HepG2 (cell line): ENCODE data around the gene CAPZA3. TPM values are rescaled to one million over a fixed set of nuclear protein-coding genes. Genes with fewer than 3 reads are reported as not detected.
A peak's percentile ranks its signal among the peaks of the same experiment; 100 is the strongest.

Experiments used
- ATAC-seq: fragments of 200-7000 bp; cut with Tn5 transposase; 3 replicates; pipeline ENCODE4 v1.9.1; 2020; ENCODE audit warnings: mild to moderate bottlenecking, moderate library complexity
- BruUV-seq: library from RNA; stranded (reverse); fragments of 400-500 nt; replicated peaks from 2 replicates; lab custom pipeline; 2021; lab: Mats Ljungman, UMichigan
- CTCF ChIA-PET: fragments of 300-600 bp; formaldehyde crosslinking; extraction: SDS; loops from one replicate; lab custom pipeline; 2021; ENCODE audit warnings: low total read pairs, inconsistent platforms, low intra/inter-chr PET ratio; lab: Yijun Ruan, JAX
- POLR2A ChIA-PET: fragments of 350-600 bp; sonication (Branson Sonifier 250); formaldehyde crosslinking; loops from one replicate; lab custom pipeline; 2020; ENCODE audit warnings: antibody characterized with exemption, inconsistent platforms; lab: Yijun Ruan, JAX
- DNase-seq: peaks from one replicate; pipeline ENCODE4 v3.0.0-alpha.2; 2015; ENCODE audit warnings: low spot score
- FAIRE-seq: peaks from 3 replicates; lab custom pipeline; 2011; peaks lifted over from hg19 to GRCh38; lab: Jason Lieb, UNC
- H2AFZ ChIP-seq: one replicate; pipeline ENCODE4 v1.6.1; 2011; ENCODE audit warnings: low read length, inconsistent platforms
- H3K27ac ChIP-seq: fragments of 300-600 bp; 3 replicates; pipeline ENCODE4 v1.8.0; 2011; ENCODE audit warnings: mixed run types, mild to moderate bottlenecking, mixed read lengths, low read length, inconsistent platforms; ENCODE audit not compliant: insufficient read depth; ENCODE audit errors: extremely low read length
- H3K27me3 ChIP-seq, 2 experiments: fragments of 200-600 bp in 1 of 2; 2 replicates in 1 of 2; 3 replicates in 1 of 2; pipeline versions ENCODE4 v1.6.0 to v1.8.0; 2011; ENCODE audit warnings: low read length in 2 of 2, mild to moderate bottlenecking in 2 of 2, moderate library complexity in 2 of 2, inconsistent platforms in 1 of 2; ENCODE audit not compliant: insufficient read depth in 2 of 2, control insufficient read depth in 1 of 2
- H3K36me3 ChIP-seq, 2 experiments: fragments of 200-600 bp in 1 of 2; replicated peaks in 1 of 2; 2 replicates in 1 of 2; 3 replicates in 1 of 2; pipeline versions ENCODE4 v1.5.1 to v1.8.0; 2011; ENCODE audit warnings: low read length in 2 of 2, inconsistent platforms in 1 of 2; ENCODE audit not compliant: insufficient read depth in 2 of 2, control insufficient read depth in 1 of 2
- H3K4me1 ChIP-seq: 2 replicates; pipeline ENCODE4 v1.5.1; 2012; ENCODE audit warnings: low read length, inconsistent platforms; ENCODE audit not compliant: insufficient read depth
- H3K4me2 ChIP-seq: 2 replicates; pipeline ENCODE4 v1.6.0; 2011; ENCODE audit warnings: low read depth, low read length, inconsistent platforms
- H3K4me3 ChIP-seq, 3 experiments: fragments of 200-600 bp in 1 of 3; sonication (generic), shearing (Covaris generic) in 1 of 3; replicated peaks in 1 of 3; 2 replicates each; pipeline ENCODE4 v1.5.1; 2011 to 2016; ENCODE audit warnings: low read length in 3 of 3, inconsistent platforms in 2 of 3, low read depth in 2 of 3, mild to moderate bottlenecking in 2 of 3, control low read depth in 1 of 3, mixed read lengths in 1 of 3; ENCODE audit not compliant: insufficient read depth in 1 of 3
- H3K79me2 ChIP-seq: one replicate; pipeline ENCODE4 v1.6.1; 2011; ENCODE audit warnings: low read length, inconsistent platforms; ENCODE audit not compliant: insufficient read depth
- H3K9ac ChIP-seq: 2 replicates; pipeline ENCODE4 v1.6.0; 2011; ENCODE audit warnings: mild to moderate bottlenecking, low read depth, low read length, inconsistent platforms; ENCODE audit not compliant: insufficient read depth
- H3K9me3 ChIP-seq: 2 replicates; pipeline ENCODE4 v1.5.1; 2012; ENCODE audit warnings: mild to moderate bottlenecking, low read length
- H4K20me1 ChIP-seq: 2 replicates; pipeline ENCODE4 v1.6.0; 2011; ENCODE audit warnings: inconsistent platforms, mild to moderate bottlenecking, low read length, moderate library complexity; ENCODE audit not compliant: insufficient read depth
- ETV6 ChIP-seq: sonication (generic); formaldehyde crosslinking; conservative IDR thresholded peaks from 2 replicates; pipeline ENCODE4 v1.4.0; 2020; ENCODE audit warnings: missing genetic modification reagents
- JUN ChIP-seq: sonication (generic); formaldehyde crosslinking; IDR thresholded peaks from 2 replicates; pipeline ENCODE4 v1.4.0; 2020; ENCODE audit warnings: mild to moderate bottlenecking, missing genetic modification reagents
- JUND ChIP-seq: sonication (generic); formaldehyde crosslinking; IDR thresholded peaks from 2 replicates; pipeline ENCODE4 v1.8.0; 2022; ENCODE audit warnings: mild to moderate bottlenecking, missing genetic modification reagents
- KLF13 ChIP-seq: sonication (generic); formaldehyde crosslinking; IDR thresholded peaks from 2 replicates; pipeline ENCODE4 v1.4.0; 2020; ENCODE audit warnings: mild to moderate bottlenecking, missing genetic modification reagents
- MEF2D ChIP-seq: sonication (generic); formaldehyde crosslinking; IDR thresholded peaks from 2 replicates; pipeline ENCODE4 v1.5.1; 2020; ENCODE audit warnings: mild to moderate bottlenecking, missing genetic modification reagents
- RELA ChIP-seq: sonication (generic); formaldehyde crosslinking; IDR thresholded peaks from 2 replicates; pipeline ENCODE4 v1.4.0; 2020; ENCODE audit warnings: missing genetic modification reagents
- STAT5B ChIP-seq: sonication (generic); formaldehyde crosslinking; IDR thresholded peaks from 2 replicates; pipeline ENCODE4 v1.4.0; 2020; ENCODE audit warnings: missing genetic modification reagents
- U2AF1 ChIP-seq: fragments of 200-400 bp; formaldehyde crosslinking; optimal IDR thresholded peaks from 2 replicates; pipeline ENCODE3; 2017; ENCODE audit warnings: mild to moderate bottlenecking, low read depth, low read length
- YY1 ChIP-seq: IDR thresholded peaks from 2 replicates; pipeline ENCODE4 v1.6.1; 2011; ENCODE audit warnings: low read length, low read depth, moderate library complexity, mild to moderate bottlenecking; ENCODE audit not compliant: insufficient read depth, insufficient replicate concordance
- ZNF431 ChIP-seq: sonication (generic); formaldehyde crosslinking; IDR thresholded peaks from 2 replicates; pipeline ENCODE4 v1.9.0; 2022; ENCODE audit warnings: missing genetic modification reagents, low read depth, mild to moderate bottlenecking, borderline replicate concordance
- ZNF460 ChIP-seq: sonication (generic); formaldehyde crosslinking; IDR thresholded peaks from 2 replicates; pipeline ENCODE4 v1.5.1; 2020; ENCODE audit warnings: missing genetic modification reagents, mild to moderate bottlenecking, borderline replicate concordance
- ZNF552 ChIP-seq: sonication (generic); formaldehyde crosslinking; IDR thresholded peaks from 2 replicates; pipeline ENCODE4 v1.9.0; 2022; ENCODE audit warnings: missing genetic modification reagents, mild to moderate bottlenecking, borderline replicate concordance
- WGBS: methylation state at CpG from one replicate; pipeline ENCODE4 v1.1.6; 2017; ENCODE audit warnings: low lambda C conversion rate; 5-methylcytosine and 5-hydroxymethylcytosine counted together
- in situ Hi-C: cut with HindIII; loops from 2 replicates; pipeline ENCODE4 v1.10.0; 2017; ENCODE audit warnings: low pct_unique_long_range_greater_than_20kb; ENCODE audit not compliant: extremely low pct_ligation_motif_present
- intact Hi-C: fragments of 100-400 bp; cut with micrococcal nuclease; formaldehyde crosslinking; loops from one replicate; pipeline ENCODE4 v1.10.0; 2022; ENCODE audit not compliant: unreplicated experiment
- polyA plus RNA-seq, 8 experiments: library from polyadenylated mRNA; depleted of rRNA in 3 of 8; stranded (reverse) in 7 of 8; unstranded in 1 of 8; fragments of >200 nt; fragmentation: Illumina TruSeq in 4 of 8; extraction: Trizol in 4 of 8; gene quantifications; 2 replicates each; pipeline versions ENCODE4 v1.2.1 to v1.2.3, GENCODE V29; 2011 to 2016; ENCODE audit warnings: low read depth in 4 of 8, missing spikeins in 1 of 8, mixed read lengths in 1 of 8; ENCODE audit not compliant: insufficient read depth in 1 of 8
- total RNA-seq, 5 experiments: library from RNA; depleted of rRNA; stranded (reverse); fragments of >200 nt; fragmentation: Illumina TruSeq; extraction: Trizol; gene quantifications; 2 replicates each; pipeline ENCODE4 v1.2.3, GENCODE V29; 2016; ENCODE audit warnings: low read depth in 1 of 5
- TF ChIP-seq, protein P1 (sequence below): sonication (generic); formaldehyde crosslinking; IDR thresholded peaks from 2 replicates; pipeline ENCODE4 v1.8.0; 2022; ENCODE audit warnings: missing genetic modification reagents, mild to moderate bottlenecking, moderate library complexity, borderline replicate concordance
- TF ChIP-seq, protein P2 (sequence below): sonication (generic); formaldehyde crosslinking; IDR thresholded peaks from 2 replicates; pipeline ENCODE4 v1.5.0; 2020; ENCODE audit warnings: mild to moderate bottlenecking, missing genetic modification reagents, borderline replicate concordance
- TF ChIP-seq, protein P3 (sequence below): sonication (generic); IDR thresholded peaks from 2 replicates; pipeline ENCODE4 v1.6.1; 2016; ENCODE audit warnings: low read depth, borderline replicate concordance
- TF ChIP-seq, protein P4 (sequence below): sonication (generic); formaldehyde crosslinking; IDR thresholded peaks from 2 replicates; pipeline ENCODE4 v1.4.0; 2020; ENCODE audit warnings: low read depth, mild to moderate bottlenecking, missing genetic modification reagents

Gene CAPZA3
- total and polyA plus RNA-seq, 2 of the 13 experiments (the other 11 are each of a cell fraction or from before 2014, with no cell fraction given), result not detected

DNA sequence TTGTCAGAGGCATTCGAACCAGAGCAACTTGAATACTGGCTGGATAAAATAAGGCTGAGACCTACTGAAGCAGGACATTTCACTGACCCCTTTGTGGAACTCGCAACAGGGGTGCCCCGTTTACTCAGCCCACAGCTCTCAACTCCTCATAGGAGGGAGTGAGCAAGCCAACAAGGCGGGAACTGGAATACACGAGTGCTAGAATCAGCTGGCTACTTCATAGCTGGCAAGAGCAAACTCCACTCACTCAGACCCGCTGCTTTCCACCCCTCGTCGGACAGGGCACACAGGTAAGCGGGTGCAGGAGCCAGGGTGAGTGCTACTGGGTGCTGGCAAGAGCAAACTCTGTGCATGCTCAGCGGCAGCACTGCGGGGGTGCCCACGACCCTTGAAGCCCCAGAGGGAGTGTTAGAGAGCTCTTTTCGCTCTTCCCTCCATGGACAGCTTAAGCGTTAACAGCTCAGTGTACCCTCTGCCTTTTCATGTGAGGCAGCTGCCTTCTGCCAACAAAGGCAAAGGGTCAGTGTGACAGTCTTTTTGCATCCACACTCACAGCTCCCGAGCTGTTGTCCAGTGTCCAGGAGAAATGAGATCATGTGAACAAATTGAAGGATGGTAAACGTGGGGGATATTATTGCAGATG is 15.7 kb downstream of the CAPZA3 start:
- FAIRE-seq, result no peak
- no peak overlapping the region for H3K9ac ChIP-seq
- POLR2A ChIA-PET, result no interaction called here
- TF ChIP-seq, protein P1, sequence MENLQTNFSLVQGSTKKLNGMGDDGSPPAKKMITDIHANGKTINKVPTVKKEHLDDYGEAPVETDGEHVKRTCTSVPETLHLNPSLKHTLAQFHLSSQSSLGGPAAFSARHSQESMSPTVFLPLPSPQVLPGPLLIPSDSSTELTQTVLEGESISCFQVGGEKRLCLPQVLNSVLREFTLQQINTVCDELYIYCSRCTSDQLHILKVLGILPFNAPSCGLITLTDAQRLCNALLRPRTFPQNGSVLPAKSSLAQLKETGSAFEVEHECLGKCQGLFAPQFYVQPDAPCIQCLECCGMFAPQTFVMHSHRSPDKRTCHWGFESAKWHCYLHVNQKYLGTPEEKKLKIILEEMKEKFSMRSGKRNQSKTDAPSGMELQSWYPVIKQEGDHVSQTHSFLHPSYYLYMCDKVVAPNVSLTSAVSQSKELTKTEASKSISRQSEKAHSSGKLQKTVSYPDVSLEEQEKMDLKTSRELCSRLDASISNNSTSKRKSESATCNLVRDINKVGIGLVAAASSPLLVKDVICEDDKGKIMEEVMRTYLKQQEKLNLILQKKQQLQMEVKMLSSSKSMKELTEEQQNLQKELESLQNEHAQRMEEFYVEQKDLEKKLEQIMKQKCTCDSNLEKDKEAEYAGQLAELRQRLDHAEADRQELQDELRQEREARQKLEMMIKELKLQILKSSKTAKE, result no peak
- TF ChIP-seq JUN (CRISPR knock-in tag), result no peak
- TF ChIP-seq ZNF431, result no peak
- TF ChIP-seq ZNF460 (CRISPR knock-in tag), result no peak
- no peak for TF ChIP-seq JUND (CRISPR knock-in tag)
- TF ChIP-seq KLF13 (CRISPR knock-in tag), result no peak
- TF ChIP-seq, protein P2, sequence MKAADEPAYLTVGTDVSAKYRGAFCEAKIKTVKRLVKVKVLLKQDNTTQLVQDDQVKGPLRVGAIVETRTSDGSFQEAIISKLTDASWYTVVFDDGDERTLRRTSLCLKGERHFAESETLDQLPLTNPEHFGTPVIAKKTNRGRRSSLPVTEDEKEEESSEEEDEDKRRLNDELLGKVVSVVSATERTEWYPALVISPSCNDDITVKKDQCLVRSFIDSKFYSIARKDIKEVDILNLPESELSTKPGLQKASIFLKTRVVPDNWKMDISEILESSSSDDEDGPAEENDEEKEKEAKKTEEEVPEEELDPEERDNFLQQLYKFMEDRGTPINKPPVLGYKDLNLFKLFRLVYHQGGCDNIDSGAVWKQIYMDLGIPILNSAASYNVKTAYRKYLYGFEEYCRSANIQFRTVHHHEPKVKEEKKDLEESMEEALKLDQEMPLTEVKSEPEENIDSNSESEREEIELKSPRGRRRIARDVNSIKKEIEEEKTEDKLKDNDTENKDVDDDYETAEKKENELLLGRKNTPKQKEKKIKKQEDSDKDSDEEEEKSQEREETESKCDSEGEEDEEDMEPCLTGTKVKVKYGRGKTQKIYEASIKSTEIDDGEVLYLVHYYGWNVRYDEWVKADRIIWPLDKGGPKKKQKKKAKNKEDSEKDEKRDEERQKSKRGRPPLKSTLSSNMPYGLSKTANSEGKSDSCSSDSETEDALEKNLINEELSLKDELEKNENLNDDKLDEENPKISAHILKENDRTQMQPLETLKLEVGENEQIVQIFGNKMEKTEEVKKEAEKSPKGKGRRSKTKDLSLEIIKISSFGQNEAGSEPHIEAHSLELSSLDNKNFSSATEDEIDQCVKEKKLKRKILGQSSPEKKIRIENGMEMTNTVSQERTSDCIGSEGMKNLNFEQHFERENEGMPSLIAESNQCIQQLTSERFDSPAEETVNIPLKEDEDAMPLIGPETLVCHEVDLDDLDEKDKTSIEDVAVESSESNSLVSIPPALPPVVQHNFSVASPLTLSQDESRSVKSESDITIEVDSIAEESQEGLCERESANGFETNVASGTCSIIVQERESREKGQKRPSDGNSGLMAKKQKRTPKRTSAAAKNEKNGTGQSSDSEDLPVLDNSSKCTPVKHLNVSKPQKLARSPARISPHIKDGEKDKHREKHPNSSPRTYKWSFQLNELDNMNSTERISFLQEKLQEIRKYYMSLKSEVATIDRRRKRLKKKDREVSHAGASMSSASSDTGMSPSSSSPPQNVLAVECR (CRISPR knock-in tag), result no peak
- no peak for TF ChIP-seq ZNF552 (CRISPR knock-in tag)
- TF ChIP-seq ETV6, result no peak
- no peak for TF ChIP-seq MEF2D
- no peak for TF ChIP-seq U2AF1
- TF ChIP-seq, protein P3, sequence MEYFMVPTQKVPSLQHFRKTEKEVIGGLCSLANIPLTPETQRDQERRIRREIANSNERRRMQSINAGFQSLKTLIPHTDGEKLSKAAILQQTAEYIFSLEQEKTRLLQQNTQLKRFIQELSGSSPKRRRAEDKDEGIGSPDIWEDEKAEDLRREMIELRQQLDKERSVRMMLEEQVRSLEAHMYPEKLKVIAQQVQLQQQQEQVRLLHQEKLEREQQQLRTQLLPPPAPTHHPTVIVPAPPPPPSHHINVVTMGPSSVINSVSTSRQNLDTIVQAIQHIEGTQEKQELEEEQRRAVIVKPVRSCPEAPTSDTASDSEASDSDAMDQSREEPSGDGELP, result no peak
- TF ChIP-seq STAT5B, result no peak
- TF ChIP-seq RELA (CRISPR knock-in tag), result no peak
- TF ChIP-seq, protein P4, sequence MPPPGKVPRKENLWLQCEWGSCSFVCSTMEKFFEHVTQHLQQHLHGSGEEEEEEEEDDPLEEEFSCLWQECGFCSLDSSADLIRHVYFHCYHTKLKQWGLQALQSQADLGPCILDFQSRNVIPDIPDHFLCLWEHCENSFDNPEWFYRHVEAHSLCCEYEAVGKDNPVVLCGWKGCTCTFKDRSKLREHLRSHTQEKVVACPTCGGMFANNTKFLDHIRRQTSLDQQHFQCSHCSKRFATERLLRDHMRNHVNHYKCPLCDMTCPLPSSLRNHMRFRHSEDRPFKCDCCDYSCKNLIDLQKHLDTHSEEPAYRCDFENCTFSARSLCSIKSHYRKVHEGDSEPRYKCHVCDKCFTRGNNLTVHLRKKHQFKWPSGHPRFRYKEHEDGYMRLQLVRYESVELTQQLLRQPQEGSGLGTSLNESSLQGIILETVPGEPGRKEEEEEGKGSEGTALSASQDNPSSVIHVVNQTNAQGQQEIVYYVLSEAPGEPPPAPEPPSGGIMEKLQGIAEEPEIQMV (CRISPR knock-in tag), result no peak
- TF ChIP-seq YY1, result no peak

More for the DNA sequence above, 15.7 kb downstream of the CAPZA3 start:
- Histone ChIP-seq H3K9me3 (no peaks in the 10 kb centered on the region), H4K20me1 (no peaks in the 10 kb centered on the region), H3K27ac (no peak overlapping the region), H3K36me3 (no peaks in the 10 kb centered on the region), H3K4me3 (no peak overlapping the region), H3K4me1 (no peaks in the 10 kb centered on the region), H2AFZ (no peak overlapping the region), H3K27me3 (0 out of 5 replicates have a peak, but pooled peaks cover 0 to 5% of the 10 kb centered on the region in 2 experiments), H3K79me2 (no peaks in the 10 kb centered on the region), H3K4me2 (no peak overlapping the region; the same call in 1 of the 2 replicates)
- in situ Hi-C loops, result no loop called here
- WGBS, result 7% methylated on average over 11 of the region's 16 CpGs
- CTCF ChIA-PET, result no interaction called here
- ATAC-seq (peak; percentile 44; the same call in 2 of the 3 replicates), DNase-seq (no peak)
- intact Hi-C loops, result no loop called here
- no TSS peak for BruUV-seq
